Neural crest cell (in vitro differentiated cells): ENCODE measurements around the gene LDB2. TPM values are rescaled to one million over a fixed set of nuclear protein-coding genes. Genes with fewer than 3 reads are reported as not detected.

Source experiments
- DNase-seq: peaks from one replicate; pipeline ENCODE4 v3.0.0; 2021; ENCODE audit warnings: low read depth, mixed read lengths, low spot score
- H3K27ac Mint-ChIP-seq: one replicate; pipeline ENCODE4 v1.8.0; 2021; ENCODE audit warnings: mild to moderate bottlenecking, mixed read lengths; ENCODE audit not compliant: unreplicated experiment
- H3K27me3 Mint-ChIP-seq: 2 replicates; pipeline ENCODE4 v1.8.0; 2021; ENCODE audit warnings: low read depth, mild to moderate bottlenecking, mixed read lengths
- H3K36me3 Mint-ChIP-seq: 2 replicates; pipeline ENCODE4 v1.8.0; 2021; ENCODE audit warnings: low read depth, mild to moderate bottlenecking, mixed read lengths
- H3K4me1 Mint-ChIP-seq: 2 replicates; pipeline ENCODE4 v1.8.0; 2021; ENCODE audit warnings: mixed read lengths
- H3K4me3 Mint-ChIP-seq: one replicate; pipeline ENCODE4 v1.8.0; 2021; ENCODE audit warnings: mild to moderate bottlenecking, mixed read lengths
- H3K9me3 Mint-ChIP-seq: 2 replicates; pipeline ENCODE4 v1.8.0; 2021; ENCODE audit warnings: mixed read lengths
- CTCF ChIP-seq: fragments of 200-600 bp; sonication (generic); conservative IDR thresholded peaks from 2 replicates; pipeline ENCODE4 v1.5.0; 2021; ENCODE audit warnings: antibody characterized with exemption, mild to moderate bottlenecking
- total RNA-seq: library from RNA; stranded (reverse); gene quantifications from 2 replicates; pipeline ENCODE4 v1.2.1, GENCODE V29; 2021

The LDB2 gene
- total RNA-seq, 1 donor from 2014 or later = 12.7 TPM

DNA sequence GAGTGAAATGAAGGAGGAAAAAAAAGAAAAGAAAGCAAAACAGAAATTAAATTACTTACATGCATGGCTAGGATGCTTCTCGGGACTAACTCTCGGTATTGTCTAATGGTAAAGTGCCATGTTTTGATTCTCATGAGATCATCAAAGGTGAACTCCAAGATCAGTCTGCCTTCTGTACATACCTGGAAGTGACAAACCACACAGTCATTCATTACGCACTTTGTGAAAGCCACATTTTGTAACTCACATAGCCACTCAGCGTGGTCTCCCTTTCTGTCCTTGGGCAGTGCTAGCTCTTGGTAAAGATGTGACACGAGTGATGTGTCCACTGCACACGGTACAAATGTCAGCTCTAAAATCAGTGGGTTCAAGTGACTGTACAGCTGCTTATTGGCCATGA, 309.8 kb downstream of the LDB2 start:
- H3K9me3 Mint-ChIP-seq = no peaks in the 10 kb centered on the region
- H3K27ac Mint-ChIP-seq = no peak overlapping the region
- H3K36me3 Mint-ChIP-seq = no peaks in the 10 kb centered on the region
- peaks cover 21% of the 10 kb centered on the region for H3K4me1 Mint-ChIP-seq
- TF ChIP-seq CTCF = no peak
- H3K27me3 Mint-ChIP-seq = no peaks in the 10 kb centered on the region
- H3K4me3 Mint-ChIP-seq = no peak overlapping the region
- no peak for DNase-seq

DNA sequence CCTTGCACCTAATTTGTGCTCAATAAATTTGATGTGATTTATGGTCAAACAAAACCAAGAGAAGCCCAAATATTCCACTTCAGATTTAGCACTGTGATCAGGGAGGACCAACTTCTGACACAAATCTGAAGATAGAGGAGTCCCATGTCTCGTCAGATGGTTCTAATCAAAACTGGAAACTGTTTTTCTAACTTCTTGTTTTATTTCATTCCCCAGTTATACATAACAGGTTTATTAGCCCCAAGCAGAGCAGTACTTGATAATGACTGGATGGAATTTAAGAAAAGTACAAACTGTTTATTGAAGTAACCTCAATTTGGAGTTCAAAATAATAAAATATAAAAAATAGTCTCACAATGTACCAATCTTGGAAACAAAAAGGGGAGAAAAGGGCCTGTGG, 310.3 kb downstream of the LDB2 start:
- Mint-ChIP-seq H3K9me3 (no peaks in the 10 kb centered on the region), H3K27ac (peak overlapping the region; percentile 11), H3K27me3 (no peaks in the 10 kb centered on the region), H3K36me3 (no peaks in the 10 kb centered on the region), H3K4me1 (peaks cover 21% of the 10 kb centered on the region), H3K4me3 (no peak overlapping the region)
- DNase-seq = no peak
- TF ChIP-seq CTCF = no peak

DNA sequence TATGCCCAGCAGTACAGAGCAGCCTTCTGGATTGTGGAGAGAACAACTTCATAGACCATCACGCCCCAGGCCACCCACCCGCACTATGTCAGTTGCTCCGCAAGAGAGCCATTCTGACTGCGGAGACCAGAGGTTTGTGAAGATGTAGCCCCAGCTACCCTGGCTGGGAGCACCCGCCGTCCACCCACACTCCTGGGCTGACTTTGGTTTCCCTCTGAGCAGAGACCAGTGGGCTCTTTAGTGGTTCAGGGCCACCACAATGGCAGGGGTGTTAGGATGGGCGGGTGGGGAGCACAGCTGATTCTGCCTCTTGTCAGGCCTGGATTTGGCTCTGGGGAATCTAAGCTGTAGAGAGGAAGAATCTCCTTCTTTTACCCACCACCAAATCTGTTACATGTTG, 313.4 kb downstream of the LDB2 start:
- TF ChIP-seq CTCF = no peak
- Mint-ChIP-seq H3K36me3 (no peaks in the 10 kb centered on the region), H3K9me3 (no peaks in the 10 kb centered on the region), H3K27me3 (no peaks in the 10 kb centered on the region), H3K4me1 (peaks cover 14% of the 10 kb centered on the region), H3K27ac (no peak overlapping the region), H3K4me3 (no peak overlapping the region)
- no peak for DNase-seq

DNA sequence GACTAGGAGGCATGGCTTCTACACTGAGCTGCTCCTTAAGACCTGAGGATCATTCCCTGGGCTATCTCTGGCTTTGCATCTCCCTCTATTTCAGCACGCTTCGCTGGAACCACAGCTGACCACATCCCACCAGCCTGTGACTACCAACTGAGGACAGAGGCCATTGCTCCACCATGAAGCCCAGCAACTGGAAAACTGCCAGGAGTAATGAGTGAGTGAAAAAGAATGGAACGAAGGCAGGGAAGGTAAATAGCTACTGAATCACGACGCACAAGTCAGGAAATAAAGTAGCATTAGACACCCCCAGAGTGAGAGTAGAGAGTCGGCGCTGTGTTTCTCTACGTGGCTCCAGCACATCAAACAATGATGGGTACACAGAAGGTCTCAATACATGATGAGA, 314.7 kb downstream of the LDB2 start:
- Mint-ChIP-seq H3K27ac (no peak overlapping the region), H3K27me3 (no peaks in the 10 kb centered on the region), H3K36me3 (no peaks in the 10 kb centered on the region), H3K4me1 (peaks cover 19% of the 10 kb centered on the region), H3K4me3 (no peak overlapping the region), H3K9me3 (no peaks in the 10 kb centered on the region)
- DNase-seq = no peak
- no peak for TF ChIP-seq CTCF

DNA sequence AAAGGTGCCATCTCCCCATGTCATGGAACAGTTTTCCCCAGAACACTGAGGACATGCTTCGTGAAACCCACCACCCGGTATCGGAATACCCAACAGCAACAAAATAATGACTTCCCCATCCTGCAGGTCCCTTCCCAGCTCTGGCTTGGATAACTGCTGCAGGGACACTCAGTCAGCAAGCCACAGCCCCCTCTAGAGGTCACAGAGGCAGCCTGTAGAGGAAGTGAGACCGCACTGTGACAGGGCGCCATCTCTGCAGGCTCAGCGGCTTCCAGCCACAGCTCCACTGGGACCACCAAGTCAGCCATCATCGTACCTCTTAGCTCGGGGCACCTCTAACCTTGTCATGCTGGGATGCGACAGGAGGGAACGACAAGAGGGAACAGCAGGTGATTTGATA, 315.9 kb downstream of the LDB2 start:
- Mint-ChIP-seq H3K4me1 (peaks cover 19% of the 10 kb centered on the region), H3K27ac (no peak overlapping the region), H3K36me3 (no peaks in the 10 kb centered on the region), H3K27me3 (no peaks in the 10 kb centered on the region), H3K9me3 (no peaks in the 10 kb centered on the region), H3K4me3 (no peak overlapping the region)
- DNase-seq = no peak
- no peak for TF ChIP-seq CTCF

- no peak overlapping the region for H3K4me3 Mint-ChIP-seq
- peaks cover 19% of the 10 kb centered on the region for H3K4me1 Mint-ChIP-seq
- H3K9me3 Mint-ChIP-seq = no peaks in the 10 kb centered on the region
- H3K27me3 Mint-ChIP-seq = no peaks in the 10 kb centered on the region
- H3K27ac Mint-ChIP-seq = no peak overlapping the region
- H3K36me3 Mint-ChIP-seq = no peaks in the 10 kb centered on the region
- no peak for DNase-seq
- no peak for TF ChIP-seq CTCF
Measured at GRCh38 chr4:16582036-16582435, 316.4 kb downstream of the LDB2 start.
